Liver (tissue), 9 donors: ENCODE measurements around the gene PLEKHA7. TPM values are rescaled to one million over a fixed set of nuclear protein-coding genes. Genes with fewer than 3 reads are reported as not detected.

Source experiments
- DNase-seq: peaks from one replicate; pipeline ENCODE4 v3.0.0-alpha.2; 2017; ENCODE audit warnings: low spot score
- H3K27ac ChIP-seq, 2 donors: one replicate each; pipeline ENCODE4 v1.7.0; 2013; ENCODE audit warnings: inconsistent platforms in 2 of 2, low read length in 2 of 2, control low read depth in 1 of 2, low read depth in 1 of 2, mild to moderate bottlenecking in 1 of 2
- H3K27me3 ChIP-seq, 4 donors: one replicate each; pipeline versions ENCODE4 v1.6.1 to v1.7.0; 2013; ENCODE audit warnings: low read length in 3 of 4, inconsistent platforms in 1 of 4, mild to moderate bottlenecking in 1 of 4, moderate library complexity in 1 of 4; ENCODE audit not compliant: control insufficient read depth in 4 of 4, insufficient read depth in 4 of 4
- H3K36me3 ChIP-seq, 4 donors: one replicate each; pipeline versions ENCODE4 v1.6.1 to v1.7.0; 2013; ENCODE audit warnings: low read length in 3 of 4, mild to moderate bottlenecking in 3 of 4, low read depth in 1 of 4, moderate library complexity in 1 of 4; ENCODE audit not compliant: control insufficient read depth in 4 of 4, insufficient read depth in 3 of 4
- H3K4me1 ChIP-seq, 4 donors: one replicate each; pipeline versions ENCODE4 v1.6.1 to v1.7.0; 2013; ENCODE audit warnings: low read length in 3 of 4, mild to moderate bottlenecking in 3 of 4, moderate library complexity in 1 of 4; ENCODE audit not compliant: control insufficient read depth in 4 of 4, insufficient read depth in 4 of 4
- H3K4me3 ChIP-seq, 3 donors: one replicate each; pipeline versions ENCODE4 v1.6.1 to v1.7.0; 2013; ENCODE audit warnings: low read length in 3 of 3, control low read depth in 1 of 3, low read depth in 1 of 3, mild to moderate bottlenecking in 1 of 3
- H3K9ac ChIP-seq, 2 donors: one replicate each; pipeline ENCODE4 v1.7.0; 2013; ENCODE audit warnings: low read length in 2 of 2, mild to moderate bottlenecking in 2 of 2, moderate library complexity in 2 of 2, control low read depth in 1 of 2, low read depth in 1 of 2
- H3K9me3 ChIP-seq, 4 donors: one replicate each; pipeline versions ENCODE4 v1.6.1 to v1.7.0; 2013; ENCODE audit warnings: low read length in 3 of 4; ENCODE audit not compliant: control insufficient read depth in 4 of 4
- CTCF ChIP-seq: fragments of 150-350 bp; IDR thresholded peaks from 2 replicates; pipeline ENCODE4 v1.5.1; 2017; ENCODE audit warnings: improper control_type of control experiment, low read depth, low read length; ENCODE audit not compliant: missing input control
- EGR1 ChIP-seq, 2 donors: IDR thresholded peaks; 2 replicates each; pipeline ENCODE4 v1.6.1; 2016 to 2018; ENCODE audit warnings: antibody characterized with exemption in 2 of 2, low read depth in 2 of 2
- FOXA1 ChIP-seq: IDR thresholded peaks from 2 replicates; pipeline ENCODE4 v1.6.1; 2016; ENCODE audit warnings: antibody characterized with exemption
- FOXA2 ChIP-seq: IDR thresholded peaks from 2 replicates; pipeline ENCODE4 v1.6.1; 2016; ENCODE audit warnings: antibody characterized with exemption
- GABPA ChIP-seq, 2 donors: IDR thresholded peaks in 1 of 2; conservative IDR thresholded peaks in 1 of 2; 2 replicates each; pipeline ENCODE4 v1.6.1; 2016; ENCODE audit warnings: antibody characterized with exemption in 2 of 2, mild to moderate bottlenecking in 1 of 2, moderate library complexity in 1 of 2
- HNF4A ChIP-seq, 2 donors: conservative IDR thresholded peaks; 2 replicates each; pipeline ENCODE4 v1.6.1; 2016; ENCODE audit warnings: antibody characterized with exemption in 2 of 2, mild to moderate bottlenecking in 2 of 2
- HNF4G ChIP-seq: IDR thresholded peaks from 2 replicates; pipeline ENCODE4 v1.6.1; 2016; ENCODE audit warnings: antibody characterized with exemption
- JUND ChIP-seq, 2 donors: IDR thresholded peaks; 2 replicates each; pipeline ENCODE4 v1.6.1; 2016; ENCODE audit warnings: antibody characterized with exemption in 2 of 2
- NR2F2 ChIP-seq: IDR thresholded peaks from 2 replicates; pipeline ENCODE4 v1.6.1; 2016; ENCODE audit warnings: antibody characterized with exemption
- REST ChIP-seq: IDR thresholded peaks from 2 replicates; pipeline ENCODE4 v1.6.1; 2016; ENCODE audit warnings: antibody characterized with exemption, mild to moderate bottlenecking
- SP1 ChIP-seq: IDR thresholded peaks from 2 replicates; pipeline ENCODE4 v1.6.1; 2018; ENCODE audit warnings: antibody characterized with exemption, mild to moderate bottlenecking
- TAF1 ChIP-seq: conservative IDR thresholded peaks from 2 replicates; pipeline ENCODE4 v1.6.1; 2016; ENCODE audit warnings: antibody characterized with exemption, mild to moderate bottlenecking
- ZBTB33 ChIP-seq: IDR thresholded peaks from 2 replicates; pipeline ENCODE4 v1.6.1; 2016; ENCODE audit warnings: antibody characterized with exemption
- WGBS: extraction: QIAGEN DNeasy Blood & Tissue Kit; methylation state at CpG from one replicate; pipeline ENCODE4 v1.1.7; 2013; 5-methylcytosine and 5-hydroxymethylcytosine counted together
- polyA plus RNA-seq, 2 donors: library from polyadenylated mRNA; stranded (reverse) in 1 of 2; unstranded in 1 of 2; fragments of 200-250 nt in 1 of 2; fragments of >200 nt in 1 of 2; fragmentation: Nextera tagmentation in 1 of 2; extraction: Ambion mirVana in 1 of 2; gene quantifications; one replicate each; pipeline versions ENCODE4 v1.2.1 to v1.2.3, GENCODE V29; 2013 to 2015
- total RNA-seq, 2 donors: library from RNA; depleted of rRNA; stranded (reverse); fragments of >200 nt; gene quantifications; one replicate each; pipeline ENCODE4 v1.2.3, GENCODE V29; 2014
- donor health status: healthy.
- donor health status: healthy.
- donor health status: healthy.
- donor health status: healthy.
- donor health status: healthy.

Gene PLEKHA7
- total and polyA plus RNA-seq, 4 donors: 6.1 to 28.8 (median 8.5) TPM

- TF ChIP-seq ZBTB33 (no peak), HNF4A (conservative IDR thresholded peaks at IDR 0.05) (no peak), FOXA1 (no peak), SP1 (no peak), GABPA (IDR thresholded peaks at IDR 0.05 in 1 of 2, conservative IDR thresholded peaks at IDR 0.05 in 1 of 2) (no peak), NR2F2 (no peak)
Observed at GRCh38 chr11:16817351-16817750, 196.9 kb downstream of the PLEKHA7 start (continued).

DNA sequence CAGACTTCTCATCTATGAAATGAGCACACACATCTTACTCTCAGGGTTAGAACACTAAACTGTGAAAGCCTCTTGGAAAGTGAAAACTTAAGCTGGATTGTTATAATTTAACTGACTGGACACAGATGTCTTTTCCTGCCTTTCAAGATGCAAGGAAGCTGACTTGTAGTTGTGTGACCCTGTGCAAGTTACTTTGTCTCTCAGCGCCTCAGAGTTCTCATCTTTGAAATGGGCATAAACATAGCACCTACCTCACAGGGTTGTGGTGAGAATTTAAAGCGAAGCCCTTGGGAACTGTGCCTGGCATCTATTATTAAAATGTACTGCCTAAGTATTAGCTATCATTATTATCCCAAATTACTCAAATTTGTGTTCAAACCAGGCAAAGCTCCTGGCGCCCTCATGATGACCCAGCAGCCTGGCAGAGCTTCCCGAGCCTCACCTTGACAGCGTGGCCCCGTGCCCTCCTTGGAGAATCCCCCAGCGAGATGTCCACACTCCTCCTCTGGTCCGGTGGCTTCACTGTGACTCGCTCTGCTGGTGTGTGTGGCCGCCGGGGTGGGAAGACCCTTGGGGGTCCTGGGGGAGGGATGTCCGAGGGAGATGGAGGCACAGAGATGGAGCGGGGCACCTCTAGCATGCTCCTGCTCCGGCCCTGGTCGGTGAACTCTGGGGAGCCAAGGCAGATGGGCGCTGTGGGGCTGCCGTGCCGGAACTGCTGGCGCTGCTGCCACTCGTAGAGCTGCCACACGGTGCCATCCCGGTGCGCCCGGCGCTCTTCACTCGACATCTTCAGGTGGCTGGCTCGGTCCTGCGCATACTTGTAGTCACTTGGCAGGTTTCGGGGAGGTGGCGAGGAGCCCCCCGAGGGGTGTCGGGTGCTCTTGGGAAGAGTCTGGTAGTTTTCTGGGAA lies 197.6 kb downstream of the PLEKHA7 start:
- peaks cover 0 to 17% (median 3%) of the 10 kb centered on the region in 4 donors for H3K36me3 ChIP-seq
- H3K27ac ChIP-seq: no peak overlapping the region
- H3K9ac ChIP-seq: no peak overlapping the region
- H3K4me3 ChIP-seq: no peak overlapping the region
- TF ChIP-seq TAF1 (no peak), HNF4G (no peak), NR2F2 (no peak), JUND (IDR thresholded peaks at IDR 0.05) (no peak), HNF4A (conservative IDR thresholded peaks at IDR 0.05) (no peak), EGR1 (IDR thresholded peaks at IDR 0.05; ENCODE audit: low read depth in 2 of 2) (no peak), REST (no peak), FOXA2 (no peak), SP1 (no peak), ZBTB33 (no peak), CTCF (no peak), FOXA1 (no peak)
- no peaks in the 10 kb centered on the region for H3K9me3 ChIP-seq
- DNase-seq: no peak
- H3K4me1 ChIP-seq: peaks cover 13 to 37% (median 20%) of the 10 kb centered on the region in 4 donors
- WGBS: 96% methylated on average over 32 of the region's 32 CpGs
- H3K27me3 ChIP-seq: no peaks in the 10 kb centered on the region
